ENCODE results near the gene EGFL7. TPM values are rescaled to one million over a fixed set of nuclear protein-coding genes. Genes with fewer than 3 reads are reported as not detected.

The EGFL7 gene
- total RNA-seq, 1 experiment from 2014 or later, result 38.0 TPM

DNA sequence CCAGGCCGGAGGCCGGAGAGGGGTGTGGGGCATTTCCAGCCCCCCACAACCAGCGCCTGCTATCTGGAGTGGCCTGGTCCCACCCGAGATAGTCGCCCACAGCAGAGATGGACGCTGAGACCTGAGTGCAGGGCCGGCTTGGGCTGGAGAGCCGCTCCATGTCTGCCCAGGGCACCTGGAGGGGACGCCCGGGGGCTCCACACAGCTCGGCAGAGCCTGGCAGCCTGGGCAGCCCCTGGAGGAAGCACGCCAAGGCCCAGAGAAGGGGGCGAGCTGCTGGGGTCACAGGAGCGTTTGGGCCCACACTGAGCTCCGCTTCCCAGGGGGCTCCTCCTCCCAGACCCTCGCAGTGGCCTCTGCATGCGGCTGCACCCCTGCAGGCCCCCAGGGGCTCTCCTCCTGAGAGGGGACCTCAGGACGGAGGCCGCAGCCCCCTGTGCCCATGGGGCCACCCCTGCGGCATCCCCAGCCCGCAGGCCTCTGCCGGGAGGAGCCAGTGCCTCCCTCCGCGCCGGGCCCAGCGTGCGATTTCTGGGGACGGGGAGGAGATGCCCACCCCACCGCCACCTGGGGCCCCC, 42.2 kb upstream of the EGFL7 start:
- Histone ChIP-seq H2BK20ac (ENCODE audit: low read depth, low read length, poor library complexity, severe bottlenecking) (no peak overlapping the region), H3K9ac (ENCODE audit: extremely low read depth, insufficient read length, low read length) (no peak overlapping the region), H3K27me3 (ENCODE audit: insufficient read depth, low read length) (no peaks in the 10 kb centered on the region), H3T11ph (ENCODE audit: low read length) (no peak overlapping the region), H3K4me1 (ENCODE audit: insufficient read depth, low read length) (no peaks in the 10 kb centered on the region; the same call in 1 of the 2 replicates), H3K4ac (ENCODE audit: low read depth, low read length) (no peak overlapping the region; the same call in 1 of the 2 replicates), H3K9me3 (ENCODE audit: control insufficient read depth, low read depth, low read length) (no peaks in the 10 kb centered on the region), H3K79me1 (ENCODE audit: insufficient read depth, low read depth, low read length, poor library complexity, severe bottlenecking) (no peaks in the 10 kb centered on the region), H2BK12ac (ENCODE audit: insufficient read length, low read depth, low read length) (no peak overlapping the region), H4K5ac (ENCODE audit: insufficient read length, low read depth, low read length) (no peak overlapping the region), H3K4me2 (ENCODE audit: insufficient read depth, insufficient read length, low read length) (no peak overlapping the region), H3K23ac (ENCODE audit: insufficient read length, low read depth, low read length) (no peak overlapping the region), H2BK120ac (ENCODE audit: low read depth, low read length, poor library complexity, severe bottlenecking) (no peak overlapping the region), H3K14ac (ENCODE audit: insufficient read depth, low read length) (no peak overlapping the region; the same call in 1 of the 2 replicates), H4K91ac (ENCODE audit: insufficient read length, low read depth, low read length) (no peak overlapping the region), H3K79me2 (ENCODE audit: insufficient read depth, low read length) (no peaks in the 10 kb centered on the region), H2BK15ac (ENCODE audit: low read depth, low read length) (no peak overlapping the region), H4K20me1 (ENCODE audit: control insufficient read depth, insufficient read depth, insufficient read length) (no peaks in the 10 kb centered on the region), H3K56ac (ENCODE audit: insufficient read length, low read depth, low read length) (no peak overlapping the region), H2AK5ac (ENCODE audit: insufficient read length, low read length) (no peak overlapping the region), H4K8ac (replicated peaks; ENCODE audit: insufficient read length, low read depth, low read length) (no peak overlapping the region), H3K18ac (ENCODE audit: insufficient read length, low read depth, low read length) (no peak overlapping the region), H2AFZ (ENCODE audit: low read length) (no peak overlapping the region), H3K23me2 (ENCODE audit: insufficient read length, low read depth, low read length, poor library complexity, severe bottlenecking) (no peaks in the 10 kb centered on the region), H3K27ac (ENCODE audit: insufficient read length, low read depth, low read length) (no peak overlapping the region), H2BK5ac (ENCODE audit: insufficient read length, low read length) (no peak overlapping the region)
- Mint-ChIP-seq H3K4me1 (peaks cover under 1 to 1% of the 10 kb centered on the region in 2 experiments), H3K4me3 (no peak overlapping the region), H3K36me3 (ENCODE audit: insufficient read depth in 1 of 3, low read depth in 3 of 3) (no peaks in the 10 kb centered on the region), H3K27me3 (ENCODE audit: low read depth) (no peaks in the 10 kb centered on the region), H3K27ac (no peak overlapping the region), H3K9me3 (no peaks in the 10 kb centered on the region)
- no CpG with 5 or more reads among the region's 29 CpGs for WGBS (ENCODE audit: extremely low coverage, insufficient read length, low lambda C conversion rate)
- no peak for DNase-seq
- TF ChIP-seq, protein P1, sequence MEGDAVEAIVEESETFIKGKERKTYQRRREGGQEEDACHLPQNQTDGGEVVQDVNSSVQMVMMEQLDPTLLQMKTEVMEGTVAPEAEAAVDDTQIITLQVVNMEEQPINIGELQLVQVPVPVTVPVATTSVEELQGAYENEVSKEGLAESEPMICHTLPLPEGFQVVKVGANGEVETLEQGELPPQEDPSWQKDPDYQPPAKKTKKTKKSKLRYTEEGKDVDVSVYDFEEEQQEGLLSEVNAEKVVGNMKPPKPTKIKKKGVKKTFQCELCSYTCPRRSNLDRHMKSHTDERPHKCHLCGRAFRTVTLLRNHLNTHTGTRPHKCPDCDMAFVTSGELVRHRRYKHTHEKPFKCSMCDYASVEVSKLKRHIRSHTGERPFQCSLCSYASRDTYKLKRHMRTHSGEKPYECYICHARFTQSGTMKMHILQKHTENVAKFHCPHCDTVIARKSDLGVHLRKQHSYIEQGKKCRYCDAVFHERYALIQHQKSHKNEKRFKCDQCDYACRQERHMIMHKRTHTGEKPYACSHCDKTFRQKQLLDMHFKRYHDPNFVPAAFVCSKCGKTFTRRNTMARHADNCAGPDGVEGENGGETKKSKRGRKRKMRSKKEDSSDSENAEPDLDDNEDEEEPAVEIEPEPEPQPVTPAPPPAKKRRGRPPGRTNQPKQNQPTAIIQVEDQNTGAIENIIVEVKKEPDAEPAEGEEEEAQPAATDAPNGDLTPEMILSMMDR (conservative IDR thresholded peaks at IDR 0.05), result no peak

Measured in H9 (cell line).